ENCODE measurements around the gene LHX1.

LHX1 gene

DNA sequence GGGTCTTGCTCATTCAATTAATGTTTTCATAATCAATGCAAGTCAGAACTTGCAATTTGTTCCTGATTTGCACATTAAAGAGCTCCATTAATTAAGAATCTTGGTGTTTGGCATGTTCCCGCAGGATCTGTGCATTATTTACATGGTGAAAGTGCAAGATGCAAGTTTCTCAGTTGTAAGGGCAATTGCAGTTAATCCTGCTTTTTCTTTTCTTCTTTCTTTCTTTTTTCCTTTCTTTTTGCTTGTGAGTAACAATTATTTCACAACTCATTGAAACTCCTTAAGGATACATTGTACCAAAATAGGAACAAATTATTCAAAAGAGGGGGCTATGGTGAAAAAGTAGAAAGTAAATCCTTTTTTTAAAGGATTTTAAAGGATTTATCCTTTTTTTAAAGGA is 35.6 kb downstream of the LHX1 start:
- POLR2A ChIA-PET = no interaction called here
- CTCF ChIA-PET = interaction anchor here (0.9 kb wide), 1 partner anchor 75 kb away, joined by 3 read pairs; no protein-coding TSS in a partner anchor
- TF ChIP-seq, protein P1, sequence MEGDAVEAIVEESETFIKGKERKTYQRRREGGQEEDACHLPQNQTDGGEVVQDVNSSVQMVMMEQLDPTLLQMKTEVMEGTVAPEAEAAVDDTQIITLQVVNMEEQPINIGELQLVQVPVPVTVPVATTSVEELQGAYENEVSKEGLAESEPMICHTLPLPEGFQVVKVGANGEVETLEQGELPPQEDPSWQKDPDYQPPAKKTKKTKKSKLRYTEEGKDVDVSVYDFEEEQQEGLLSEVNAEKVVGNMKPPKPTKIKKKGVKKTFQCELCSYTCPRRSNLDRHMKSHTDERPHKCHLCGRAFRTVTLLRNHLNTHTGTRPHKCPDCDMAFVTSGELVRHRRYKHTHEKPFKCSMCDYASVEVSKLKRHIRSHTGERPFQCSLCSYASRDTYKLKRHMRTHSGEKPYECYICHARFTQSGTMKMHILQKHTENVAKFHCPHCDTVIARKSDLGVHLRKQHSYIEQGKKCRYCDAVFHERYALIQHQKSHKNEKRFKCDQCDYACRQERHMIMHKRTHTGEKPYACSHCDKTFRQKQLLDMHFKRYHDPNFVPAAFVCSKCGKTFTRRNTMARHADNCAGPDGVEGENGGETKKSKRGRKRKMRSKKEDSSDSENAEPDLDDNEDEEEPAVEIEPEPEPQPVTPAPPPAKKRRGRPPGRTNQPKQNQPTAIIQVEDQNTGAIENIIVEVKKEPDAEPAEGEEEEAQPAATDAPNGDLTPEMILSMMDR (IDR thresholded peaks at IDR 0.05; ENCODE audit: insufficient read depth, low read length, missing control alignments) = no peak

DNA sequence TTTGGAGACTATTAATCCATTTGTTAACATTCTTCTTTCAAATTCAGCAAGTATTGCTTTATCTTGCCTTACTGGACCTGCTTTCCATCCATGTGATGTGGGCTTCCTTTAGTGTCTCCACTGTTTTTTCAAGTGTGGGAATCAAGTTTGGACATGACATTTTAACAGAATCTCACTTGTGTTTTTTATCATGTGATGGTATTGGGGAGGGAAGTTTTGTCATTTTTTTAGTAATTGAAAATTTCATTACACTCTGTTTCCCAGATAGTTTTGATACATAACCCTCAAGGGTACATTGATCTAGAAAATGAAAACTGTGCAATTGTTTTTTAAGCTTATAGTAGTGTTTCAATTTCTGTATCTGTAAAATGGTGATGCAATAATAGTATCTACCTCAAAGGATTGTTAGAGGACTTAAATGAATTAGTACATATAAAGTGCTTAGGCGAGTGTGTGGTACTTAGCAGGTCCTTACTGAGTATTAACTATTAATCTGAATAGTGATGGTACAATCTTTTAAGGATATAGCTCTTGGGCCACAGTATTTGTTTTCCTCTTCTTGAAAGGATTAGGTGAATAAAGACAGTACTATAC is 38.7 kb downstream of the LHX1 start:
- no peak for DNase-seq (ENCODE audit: low read depth, low spot score)
- TF ChIP-seq, protein P1 (IDR thresholded peaks at IDR 0.05; ENCODE audit: insufficient read depth, low read length, missing control alignments) = no peak
- H3K4me3 ChIP-seq (ENCODE audit: low read depth, low read length) = no peak overlapping the region
- ChIA-PET POLR2A (no interaction called here), CTCF (interaction anchor here (0.7 kb wide), 1 partner anchor 38 kb away, joined by 3 read pairs; no protein-coding TSS in a partner anchor)

More for the DNA sequence above, 35.6 kb downstream of the LHX1 start:
- no peak for DNase-seq (ENCODE audit: low read depth, low spot score)
- H3K4me3 ChIP-seq (ENCODE audit: low read depth, low read length) = no peak overlapping the region

DNA sequence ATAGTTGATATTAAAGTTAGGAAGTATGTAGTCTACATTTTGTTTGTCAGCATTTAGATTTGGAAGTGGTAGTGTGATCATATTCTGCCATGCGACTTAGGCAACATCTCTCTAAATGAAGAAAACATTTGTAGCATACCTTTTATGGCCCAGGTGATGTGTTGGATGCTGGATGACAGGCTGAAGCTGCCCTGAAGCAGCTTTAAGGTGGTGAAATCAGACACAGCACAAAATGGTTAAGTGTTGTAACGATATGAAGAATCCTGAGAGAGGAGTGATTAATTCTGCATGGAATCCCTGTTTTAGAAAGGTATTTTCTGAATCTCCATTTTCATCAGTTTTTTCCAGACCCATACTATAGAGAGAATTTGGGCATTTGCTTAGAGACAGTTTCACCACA is 39.8 kb downstream of the LHX1 start:
- ChIA-PET POLR2A (no interaction called here), CTCF (interaction anchor here (0.7 kb wide), 1 partner anchor 36 kb away, joined by 3 read pairs; no protein-coding TSS in a partner anchor)
- DNase-seq (ENCODE audit: low read depth, low spot score) = no peak
- TF ChIP-seq, protein P1 (IDR thresholded peaks at IDR 0.05; ENCODE audit: insufficient read depth, low read length, missing control alignments) = no peak
- H3K4me3 ChIP-seq (ENCODE audit: low read depth, low read length) = no peak overlapping the region

DNA sequence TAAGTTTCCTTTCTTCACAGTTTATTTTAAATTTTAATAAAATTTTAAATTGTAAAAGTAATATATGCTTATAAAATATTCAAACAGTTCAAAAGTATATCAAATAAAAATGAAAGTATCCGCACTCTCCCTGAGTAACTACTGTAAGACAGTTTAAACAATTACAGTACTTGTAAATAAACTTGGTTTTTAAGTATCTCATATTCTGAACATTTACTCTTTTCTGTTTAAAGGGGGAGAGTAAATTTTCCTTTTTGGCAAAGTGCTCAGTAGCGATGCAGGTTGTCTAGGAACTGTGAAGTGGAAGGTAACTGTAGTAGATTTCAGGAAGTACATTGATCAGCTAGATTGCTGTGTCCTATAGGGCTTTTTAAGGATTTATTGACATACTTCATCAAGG is 40.3 kb downstream of the LHX1 start:
- TF ChIP-seq, protein P1 (IDR thresholded peaks at IDR 0.05; ENCODE audit: insufficient read depth, low read length, missing control alignments) = no peak
- POLR2A ChIA-PET = no interaction called here
- no peak for DNase-seq (ENCODE audit: low read depth, low spot score)
- CTCF ChIA-PET = no interaction called here
- H3K4me3 ChIP-seq (ENCODE audit: low read depth, low read length) = no peak overlapping the region

DNA sequence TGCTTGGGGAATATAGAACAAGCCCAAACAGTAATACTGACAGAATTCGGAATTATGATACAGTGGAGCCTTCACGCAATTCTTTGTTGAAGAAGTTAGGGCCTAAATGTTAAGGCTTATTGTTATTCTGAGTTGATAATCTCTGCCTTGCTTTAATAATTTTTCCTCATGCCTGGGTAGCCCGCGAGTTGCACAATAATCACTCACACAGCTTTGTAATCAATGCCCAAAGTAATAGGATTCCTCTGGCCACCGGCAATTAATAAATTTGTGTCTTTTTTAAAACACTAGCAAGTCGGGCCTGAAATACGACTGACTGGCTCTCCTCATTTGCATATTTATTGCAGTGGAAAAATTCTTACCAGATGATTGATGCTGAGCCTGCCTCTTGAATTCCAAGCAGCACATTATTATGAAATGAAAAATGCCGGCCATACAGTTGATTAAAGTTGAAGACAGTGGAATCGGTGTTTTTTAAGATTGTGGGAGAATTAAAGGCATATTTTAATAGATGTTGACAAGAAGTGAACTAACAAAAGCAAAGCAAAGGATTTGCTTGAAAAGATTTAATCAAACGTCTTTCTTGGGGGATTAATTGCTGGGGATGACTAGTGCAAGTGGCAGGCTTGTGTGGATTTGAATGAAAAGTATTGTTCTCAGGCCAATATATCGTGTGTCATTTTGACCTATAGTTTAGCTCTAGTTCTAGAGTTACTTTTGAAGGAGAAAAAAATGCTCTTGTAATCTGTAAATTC is 41.7 kb downstream of the LHX1 start:
- DNase-seq (ENCODE audit: low read depth, low spot score) = no peak
- TF ChIP-seq, protein P1 (IDR thresholded peaks at IDR 0.05; ENCODE audit: insufficient read depth, low read length, missing control alignments) = no peak
- ChIA-PET POLR2A (interaction anchor here (1.5 kb wide), 1 partner anchor 30 kb away, joined by 3 read pairs; no protein-coding TSS in a partner anchor), CTCF (interaction anchor here (1.1 to 1.6 kb wide), 2 partner anchors 10 to 69 kb away, joined by 3 to 4 read pairs; no protein-coding TSS in a partner anchor)
- H3K4me3 ChIP-seq (ENCODE audit: low read depth, low read length) = no peak overlapping the region

DNA sequence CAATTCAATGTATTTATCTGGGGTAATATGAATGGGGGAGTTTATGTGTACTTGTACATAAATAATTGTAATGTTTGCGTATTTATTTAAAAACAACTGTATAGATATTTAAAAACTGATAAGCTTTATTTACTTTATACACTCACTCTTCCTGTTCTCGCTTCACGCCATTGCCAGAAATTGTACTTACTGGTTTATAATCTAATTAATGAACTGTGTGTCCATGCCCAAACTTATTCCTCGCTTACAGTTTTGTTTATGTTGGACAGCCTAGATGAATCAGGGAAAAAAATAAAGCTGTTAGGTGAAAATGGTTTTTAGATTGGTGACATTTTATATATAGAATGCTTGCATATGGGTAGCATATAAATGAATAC is 42.3 kb downstream of the LHX1 start:
- DNase-seq (ENCODE audit: low read depth, low spot score) = no peak
- H3K4me3 ChIP-seq (ENCODE audit: low read depth, low read length) = no peak overlapping the region
- TF ChIP-seq, protein P1 (IDR thresholded peaks at IDR 0.05; ENCODE audit: insufficient read depth, low read length, missing control alignments) = no peak
- CTCF ChIA-PET = interaction anchor here (1.0 to 1.6 kb wide), 4 partner anchors 11 to 376 kb away, joined by 3 to 4 read pairs (median 3); no protein-coding TSS in a partner anchor
- POLR2A ChIA-PET = no interaction called here
